HL-60 (cell line): Measurements from ENCODE around the gene PRICKLE2.

Source experiments
- POLR2AphosphoS5 ChIP-seq: IDR thresholded peaks from 2 replicates; pipeline ENCODE4 v1.6.1; 2012; ENCODE audit warnings: low read depth
- TF ChIP-seq, protein P1 (sequence below): IDR thresholded peaks from one replicate; pipeline ENCODE4 v1.5.1; 2011; ENCODE audit warnings: low read length, control low read depth, inconsistent platforms; ENCODE audit not compliant: insufficient read depth

DNA sequence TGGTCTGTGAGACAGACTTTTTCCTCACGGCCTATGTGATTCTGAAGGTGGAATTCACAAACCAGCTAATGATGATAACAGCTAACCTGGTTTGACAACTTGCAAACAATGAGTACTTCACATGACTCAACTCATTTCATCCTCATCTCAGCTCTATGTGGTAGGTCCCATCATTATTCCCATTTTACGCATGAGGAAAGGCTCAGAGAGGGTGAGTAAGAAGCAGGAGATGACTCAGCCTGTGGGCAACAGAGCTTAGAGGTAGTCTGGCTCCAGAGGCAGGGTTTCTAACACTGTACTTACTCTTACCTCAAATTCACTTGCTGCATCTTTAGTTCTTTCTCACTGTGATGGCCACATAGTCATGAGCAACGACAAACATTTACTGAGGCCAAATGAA lies 176.1 kb downstream of the PRICKLE2 start:
- TF ChIP-seq, protein P1, sequence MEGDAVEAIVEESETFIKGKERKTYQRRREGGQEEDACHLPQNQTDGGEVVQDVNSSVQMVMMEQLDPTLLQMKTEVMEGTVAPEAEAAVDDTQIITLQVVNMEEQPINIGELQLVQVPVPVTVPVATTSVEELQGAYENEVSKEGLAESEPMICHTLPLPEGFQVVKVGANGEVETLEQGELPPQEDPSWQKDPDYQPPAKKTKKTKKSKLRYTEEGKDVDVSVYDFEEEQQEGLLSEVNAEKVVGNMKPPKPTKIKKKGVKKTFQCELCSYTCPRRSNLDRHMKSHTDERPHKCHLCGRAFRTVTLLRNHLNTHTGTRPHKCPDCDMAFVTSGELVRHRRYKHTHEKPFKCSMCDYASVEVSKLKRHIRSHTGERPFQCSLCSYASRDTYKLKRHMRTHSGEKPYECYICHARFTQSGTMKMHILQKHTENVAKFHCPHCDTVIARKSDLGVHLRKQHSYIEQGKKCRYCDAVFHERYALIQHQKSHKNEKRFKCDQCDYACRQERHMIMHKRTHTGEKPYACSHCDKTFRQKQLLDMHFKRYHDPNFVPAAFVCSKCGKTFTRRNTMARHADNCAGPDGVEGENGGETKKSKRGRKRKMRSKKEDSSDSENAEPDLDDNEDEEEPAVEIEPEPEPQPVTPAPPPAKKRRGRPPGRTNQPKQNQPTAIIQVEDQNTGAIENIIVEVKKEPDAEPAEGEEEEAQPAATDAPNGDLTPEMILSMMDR, result no peak
- no peak for TF ChIP-seq POLR2AphosphoS5
